HepG2 (cell line): ENCODE results near the gene ADPRM. TPM values are rescaled to one million over a fixed set of nuclear protein-coding genes. Genes with fewer than 3 reads are reported as not detected.
A peak's percentile ranks its signal among the peaks of the same experiment; 100 is the strongest.

Source experiments
- ETV6 ChIP-seq: sonication (generic); formaldehyde crosslinking; conservative IDR thresholded peaks from 2 replicates; pipeline ENCODE4 v1.4.0; 2020; ENCODE audit warnings: missing genetic modification reagents
- FIP1L1 ChIP-seq: fragments of 200-400 bp; formaldehyde crosslinking; IDR thresholded peaks from 2 replicates; pipeline ENCODE4 v1.6.1; 2018; ENCODE audit warnings: low read depth, mild to moderate bottlenecking, low read length, moderate library complexity, borderline replicate concordance; ENCODE audit not compliant: insufficient read depth
- HOXA3 ChIP-seq: sonication (generic); formaldehyde crosslinking; IDR thresholded peaks from 2 replicates; pipeline ENCODE4 v1.5.0; 2020; ENCODE audit warnings: missing genetic modification reagents
- NFATC3 ChIP-seq: sonication (generic); formaldehyde crosslinking; IDR thresholded peaks from 2 replicates; pipeline ENCODE4 v1.5.1; 2020; ENCODE audit warnings: mild to moderate bottlenecking, missing genetic modification reagents
- NFKBIZ ChIP-seq: IDR thresholded peaks from 2 replicates; pipeline ENCODE4 v1.6.1; 2018; ENCODE audit warnings: missing genetic modification reagents, missing compliant biosample characterization
- RNF2 ChIP-seq: fragments of 450-650 bp; conservative IDR thresholded peaks from 2 replicates; pipeline ENCODE4 v1.6.1; 2016; ENCODE audit warnings: low read depth
- SOX6 ChIP-seq, 2 experiments: fragments of 450-650 bp in 1 of 2; sonication (generic) in 1 of 2; formaldehyde crosslinking in 1 of 2; IDR thresholded peaks; 2 replicates each; pipeline versions ENCODE4 v1.4.0 to v1.6.1; 2017 to 2020; ENCODE audit warnings: antibody characterized with exemption in 1 of 2, mild to moderate bottlenecking in 1 of 2, missing genetic modification reagents in 1 of 2
- TCF7 ChIP-seq: sonication (generic); IDR thresholded peaks from 2 replicates; pipeline ENCODE4 v1.6.1; 2016; ENCODE audit warnings: antibody characterized with exemption, low read depth
- TOPORS ChIP-seq: sonication (generic); formaldehyde crosslinking; IDR thresholded peaks from 2 replicates; pipeline ENCODE4 v1.8.0; 2023; ENCODE audit warnings: mild to moderate bottlenecking, missing genetic modification reagents
- YEATS4 ChIP-seq: sonication (generic); formaldehyde crosslinking; IDR thresholded peaks from 2 replicates; pipeline ENCODE4 v1.4.0; 2020; ENCODE audit warnings: missing genetic modification reagents, borderline replicate concordance
- ZC3H13 ChIP-seq: sonication (generic); formaldehyde crosslinking; IDR thresholded peaks from 2 replicates; pipeline ENCODE4 v1.8.1; 2023; ENCODE audit warnings: mild to moderate bottlenecking, missing genetic modification reagents, moderate library complexity
- ZNF296 ChIP-seq: sonication (generic); formaldehyde crosslinking; conservative IDR thresholded peaks from 2 replicates; pipeline ENCODE4 v1.5.0; 2020; ENCODE audit warnings: mild to moderate bottlenecking, missing genetic modification reagents
- ZNF484 ChIP-seq: sonication (generic); formaldehyde crosslinking; IDR thresholded peaks from 2 replicates; pipeline ENCODE4 v1.5.1; 2020; ENCODE audit warnings: mild to moderate bottlenecking, low read depth, missing genetic modification reagents, borderline replicate concordance
- ZNF543 ChIP-seq: sonication (generic); formaldehyde crosslinking; IDR thresholded peaks from 2 replicates; pipeline ENCODE4 v1.4.0; 2020; ENCODE audit warnings: mild to moderate bottlenecking, missing genetic modification reagents
- polyA plus RNA-seq, 8 experiments: library from polyadenylated mRNA; depleted of rRNA in 3 of 8; stranded (reverse) in 7 of 8; unstranded in 1 of 8; fragments of >200 nt; fragmentation: Illumina TruSeq in 4 of 8; extraction: Trizol in 4 of 8; gene quantifications; 2 replicates each; pipeline versions ENCODE4 v1.2.1 to v1.2.3, GENCODE V29; 2011 to 2016; ENCODE audit warnings: low read depth in 4 of 8, missing spikeins in 1 of 8, mixed read lengths in 1 of 8; ENCODE audit not compliant: insufficient read depth in 1 of 8
- total RNA-seq, 5 experiments: library from RNA; depleted of rRNA; stranded (reverse); fragments of >200 nt; fragmentation: Illumina TruSeq; extraction: Trizol; gene quantifications; 2 replicates each; pipeline ENCODE4 v1.2.3, GENCODE V29; 2016; ENCODE audit warnings: low read depth in 1 of 5
- TF ChIP-seq, protein P1 (sequence below): IDR thresholded peaks from 2 replicates; pipeline ENCODE4 v1.6.1; 2016; ENCODE audit warnings: low read depth, control low read depth
- TF ChIP-seq, protein P2 (sequence below): IDR thresholded peaks from 2 replicates; pipeline ENCODE4 v1.6.1; 2012; ENCODE audit warnings: inconsistent platforms
- TF ChIP-seq, protein P3 (sequence below): IDR thresholded peaks from 2 replicates; pipeline ENCODE4 v1.6.1; 2016
- TF ChIP-seq, protein P4 (sequence below): sonication (generic); formaldehyde crosslinking; IDR thresholded peaks from 2 replicates; pipeline ENCODE4 v1.8.1; 2022; ENCODE audit warnings: low read depth, mild to moderate bottlenecking, missing genetic modification reagents
- TF ChIP-seq, protein P5 (sequence below): sonication (generic); formaldehyde crosslinking; IDR thresholded peaks from 2 replicates; pipeline ENCODE4 v1.4.0; 2020; ENCODE audit warnings: missing genetic modification reagents
- TF ChIP-seq, protein P6 (sequence below): sonication (generic); formaldehyde crosslinking; IDR thresholded peaks from 2 replicates; pipeline ENCODE4 v1.4.0; 2020; ENCODE audit warnings: missing genetic modification reagents

ADPRM gene
- total and polyA plus RNA-seq, 2 of the 13 experiments (the other 11 are each of a cell fraction or from before 2014, with no cell fraction given) = 5.6 to 10.8 TPM

DNA sequence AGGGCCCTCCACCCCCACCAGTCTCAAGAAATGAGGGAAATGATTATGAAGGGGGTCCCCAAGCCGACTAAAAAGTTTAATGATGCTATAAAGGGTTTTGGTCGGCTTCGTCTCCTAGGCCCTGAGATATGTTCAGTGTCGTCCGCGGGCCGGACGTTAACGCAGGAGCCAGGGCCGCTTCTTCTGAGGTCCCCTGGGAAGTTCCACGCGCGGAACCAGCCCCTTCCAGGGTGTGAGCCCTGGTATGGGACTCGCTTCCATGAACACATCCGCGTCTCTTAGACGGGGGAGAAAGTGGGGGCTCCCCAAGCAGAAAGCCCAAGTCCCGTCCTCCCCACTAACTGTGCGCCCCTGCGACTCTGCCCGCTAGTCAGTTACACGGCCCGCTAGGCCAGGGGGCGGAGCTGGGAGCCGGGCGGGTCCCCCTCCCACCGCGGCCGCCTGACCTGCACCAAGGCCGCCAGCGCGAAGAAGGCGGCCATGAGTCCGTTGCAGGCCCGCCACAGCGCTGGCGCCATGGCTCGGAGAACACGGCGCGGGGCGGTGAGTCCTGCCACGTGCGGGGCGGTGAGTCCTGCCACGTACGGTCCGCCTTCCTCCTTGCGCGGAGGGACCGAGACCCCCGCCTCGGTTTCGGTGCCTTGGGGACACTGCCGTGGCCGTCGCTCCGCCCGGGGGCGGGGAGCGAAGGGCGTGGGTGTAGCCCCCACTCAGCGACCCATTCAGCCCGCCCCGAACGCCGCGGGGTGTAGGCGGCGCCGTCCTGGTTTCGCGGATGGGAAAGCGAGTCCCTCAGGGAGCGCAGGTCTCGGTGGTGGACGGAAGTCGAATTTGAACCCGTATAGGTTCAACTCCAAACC is 32.2 kb downstream of the ADPRM start, which contains the start of gene TMEM220 (continued):
- TF ChIP-seq, protein P1, sequence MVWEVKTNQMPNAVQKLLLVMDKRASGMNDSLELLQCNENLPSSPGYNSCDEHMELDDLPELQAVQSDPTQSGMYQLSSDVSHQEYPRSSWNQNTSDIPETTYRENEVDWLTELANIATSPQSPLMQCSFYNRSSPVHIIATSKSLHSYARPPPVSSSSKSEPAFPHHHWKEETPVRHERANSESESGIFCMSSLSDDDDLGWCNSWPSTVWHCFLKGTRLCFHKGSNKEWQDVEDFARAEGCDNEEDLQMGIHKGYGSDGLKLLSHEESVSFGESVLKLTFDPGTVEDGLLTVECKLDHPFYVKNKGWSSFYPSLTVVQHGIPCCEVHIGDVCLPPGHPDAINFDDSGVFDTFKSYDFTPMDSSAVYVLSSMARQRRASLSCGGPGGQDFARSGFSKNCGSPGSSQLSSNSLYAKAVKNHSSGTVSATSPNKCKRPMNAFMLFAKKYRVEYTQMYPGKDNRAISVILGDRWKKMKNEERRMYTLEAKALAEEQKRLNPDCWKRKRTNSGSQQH (CRISPR knock-in tag) = no peak
- TF ChIP-seq TOPORS (CRISPR knock-in tag) (no peak), ZNF543 (CRISPR knock-in tag) (no peak; the same call in 1 of the 2 replicates), ZC3H13 (CRISPR knock-in tag) (peak; percentile 86), YEATS4 (CRISPR knock-in tag) (peak; percentile 78; the same call in 1 of the 2 replicates), FIP1L1 (no peak), NFKBIZ (CRISPR knock-in tag) (no peak), TCF7 (no peak), ZNF484 (CRISPR knock-in tag) (no peak), NFATC3 (CRISPR knock-in tag) (no peak), RNF2 (peak; percentile 94), SOX6 (IDR thresholded peaks at IDR 0.05) (no peak), SOX6 (CRISPR knock-in tag; IDR thresholded peaks at IDR 0.05) (peak; percentile 38; the same call in 1 of the 2 replicates), HOXA3 (peak; percentile 83), ZNF296 (CRISPR knock-in tag) (no peak), ETV6 (no peak)
- TF ChIP-seq, protein P2, sequence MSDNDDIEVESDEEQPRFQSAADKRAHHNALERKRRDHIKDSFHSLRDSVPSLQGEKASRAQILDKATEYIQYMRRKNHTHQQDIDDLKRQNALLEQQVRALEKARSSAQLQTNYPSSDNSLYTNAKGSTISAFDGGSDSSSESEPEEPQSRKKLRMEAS = peak; percentile 90
- TF ChIP-seq, protein P3, sequence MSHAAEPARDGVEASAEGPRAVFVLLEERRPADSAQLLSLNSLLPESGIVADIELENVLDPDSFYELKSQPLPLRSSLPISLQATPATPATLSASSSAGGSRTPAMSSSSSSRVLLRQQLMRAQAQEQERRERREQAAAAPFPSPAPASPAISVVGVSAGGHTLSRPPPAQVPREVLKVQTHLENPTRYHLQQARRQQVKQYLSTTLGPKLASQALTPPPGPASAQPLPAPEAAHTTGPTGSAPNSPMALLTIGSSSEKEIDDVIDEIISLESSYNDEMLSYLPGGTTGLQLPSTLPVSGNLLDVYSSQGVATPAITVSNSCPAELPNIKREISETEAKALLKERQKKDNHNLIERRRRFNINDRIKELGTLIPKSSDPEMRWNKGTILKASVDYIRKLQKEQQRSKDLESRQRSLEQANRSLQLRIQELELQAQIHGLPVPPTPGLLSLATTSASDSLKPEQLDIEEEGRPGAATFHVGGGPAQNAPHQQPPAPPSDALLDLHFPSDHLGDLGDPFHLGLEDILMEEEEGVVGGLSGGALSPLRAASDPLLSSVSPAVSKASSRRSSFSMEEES (CRISPR knock-in tag) = peak; percentile 59; the same call in 1 of the 2 replicates
- TF ChIP-seq, protein P4, sequence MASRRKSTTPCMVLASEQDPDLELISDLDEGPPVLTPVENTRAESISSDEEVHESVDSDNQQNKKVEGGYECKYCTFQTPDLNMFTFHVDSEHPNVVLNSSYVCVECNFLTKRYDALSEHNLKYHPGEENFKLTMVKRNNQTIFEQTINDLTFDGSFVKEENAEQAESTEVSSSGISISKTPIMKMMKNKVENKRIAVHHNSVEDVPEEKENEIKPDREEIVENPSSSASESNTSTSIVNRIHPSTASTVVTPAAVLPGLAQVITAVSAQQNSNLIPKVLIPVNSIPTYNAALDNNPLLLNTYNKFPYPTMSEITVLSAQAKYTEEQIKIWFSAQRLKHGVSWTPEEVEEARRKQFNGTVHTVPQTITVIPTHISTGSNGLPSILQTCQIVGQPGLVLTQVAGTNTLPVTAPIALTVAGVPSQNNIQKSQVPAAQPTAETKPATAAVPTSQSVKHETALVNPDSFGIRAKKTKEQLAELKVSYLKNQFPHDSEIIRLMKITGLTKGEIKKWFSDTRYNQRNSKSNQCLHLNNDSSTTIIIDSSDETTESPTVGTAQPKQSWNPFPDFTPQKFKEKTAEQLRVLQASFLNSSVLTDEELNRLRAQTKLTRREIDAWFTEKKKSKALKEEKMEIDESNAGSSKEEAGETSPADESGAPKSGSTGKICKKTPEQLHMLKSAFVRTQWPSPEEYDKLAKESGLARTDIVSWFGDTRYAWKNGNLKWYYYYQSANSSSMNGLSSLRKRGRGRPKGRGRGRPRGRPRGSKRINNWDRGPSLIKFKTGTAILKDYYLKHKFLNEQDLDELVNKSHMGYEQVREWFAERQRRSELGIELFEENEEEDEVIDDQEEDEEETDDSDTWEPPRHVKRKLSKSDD (CRISPR knock-in tag) = peak; percentile 91
- TF ChIP-seq, protein P5, sequence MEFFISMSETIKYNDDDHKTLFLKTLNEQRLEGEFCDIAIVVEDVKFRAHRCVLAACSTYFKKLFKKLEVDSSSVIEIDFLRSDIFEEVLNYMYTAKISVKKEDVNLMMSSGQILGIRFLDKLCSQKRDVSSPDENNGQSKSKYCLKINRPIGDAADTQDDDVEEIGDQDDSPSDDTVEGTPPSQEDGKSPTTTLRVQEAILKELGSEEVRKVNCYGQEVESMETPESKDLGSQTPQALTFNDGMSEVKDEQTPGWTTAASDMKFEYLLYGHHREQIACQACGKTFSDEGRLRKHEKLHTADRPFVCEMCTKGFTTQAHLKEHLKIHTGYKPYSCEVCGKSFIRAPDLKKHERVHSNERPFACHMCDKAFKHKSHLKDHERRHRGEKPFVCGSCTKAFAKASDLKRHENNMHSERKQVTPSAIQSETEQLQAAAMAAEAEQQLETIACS (CRISPR knock-in tag) = no peak
- TF ChIP-seq, protein P6, sequence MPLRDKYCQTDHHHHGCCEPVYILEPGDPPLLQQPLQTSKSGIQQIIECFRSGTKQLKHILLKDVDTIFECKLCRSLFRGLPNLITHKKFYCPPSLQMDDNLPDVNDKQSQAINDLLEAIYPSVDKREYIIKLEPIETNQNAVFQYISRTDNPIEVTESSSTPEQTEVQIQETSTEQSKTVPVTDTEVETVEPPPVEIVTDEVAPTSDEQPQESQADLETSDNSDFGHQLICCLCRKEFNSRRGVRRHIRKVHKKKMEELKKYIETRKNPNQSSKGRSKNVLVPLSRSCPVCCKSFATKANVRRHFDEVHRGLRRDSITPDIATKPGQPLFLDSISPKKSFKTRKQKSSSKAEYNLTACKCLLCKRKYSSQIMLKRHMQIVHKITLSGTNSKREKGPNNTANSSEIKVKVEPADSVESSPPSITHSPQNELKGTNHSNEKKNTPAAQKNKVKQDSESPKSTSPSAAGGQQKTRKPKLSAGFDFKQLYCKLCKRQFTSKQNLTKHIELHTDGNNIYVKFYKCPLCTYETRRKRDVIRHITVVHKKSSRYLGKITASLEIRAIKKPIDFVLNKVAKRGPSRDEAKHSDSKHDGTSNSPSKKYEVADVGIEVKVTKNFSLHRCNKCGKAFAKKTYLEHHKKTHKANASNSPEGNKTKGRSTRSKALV (CRISPR knock-in tag) = 0 out of 2 replicates have a peak, but pooled peaks have one; percentile 60
